HL-60 (cell line): ENCODE results near the gene ARL6IP1.

Source experiments
- DNase-seq, 2 experiments: peaks; one replicate each; pipeline ENCODE4 v3.0.0-alpha.2; 2010 to 2020; ENCODE audit warnings: low read depth in 1 of 2, low spot score in 1 of 2
- H3K27ac ChIP-seq: fragments of 250-450 bp; sonication (Bioruptor Pico); replicated peaks from 2 replicates; pipeline ENCODE4 v1.5.1; 2020; ENCODE audit warnings: mild to moderate bottlenecking, moderate library complexity
- H3K27me3 ChIP-seq: fragments of 250-450 bp; sonication (Bioruptor Pico); 2 replicates; pipeline ENCODE4 v1.5.1; 2021; ENCODE audit warnings: mild to moderate bottlenecking, moderate library complexity; ENCODE audit not compliant: insufficient read depth, poor library complexity, severe bottlenecking
- H3K4me3 ChIP-seq: replicated peaks from 2 replicates; pipeline ENCODE4 v1.5.1; 2011; ENCODE audit warnings: mild to moderate bottlenecking, control low read depth, low read length; ENCODE audit not compliant: insufficient read depth
- CTCF ChIP-seq: IDR thresholded peaks from one replicate; pipeline ENCODE4 v1.5.1; 2011; ENCODE audit warnings: low read length, control low read depth, inconsistent platforms; ENCODE audit not compliant: insufficient read depth
- GABPA ChIP-seq: IDR thresholded peaks from 2 replicates; pipeline ENCODE4 v1.6.1; 2012; ENCODE audit warnings: low read depth
- POLR2AphosphoS5 ChIP-seq: IDR thresholded peaks from 2 replicates; pipeline ENCODE4 v1.6.1; 2012; ENCODE audit warnings: low read depth
- SPI1 ChIP-seq: IDR thresholded peaks from 2 replicates; pipeline ENCODE4 v1.6.1; 2012; ENCODE audit warnings: low read depth, mild to moderate bottlenecking, borderline replicate concordance
- TF ChIP-seq, protein P1 (sequence below): IDR thresholded peaks from 2 replicates; pipeline ENCODE4 v1.6.1; 2012; ENCODE audit warnings: low read depth; ENCODE audit not compliant: insufficient replicate concordance

The ARL6IP1 gene

DNA sequence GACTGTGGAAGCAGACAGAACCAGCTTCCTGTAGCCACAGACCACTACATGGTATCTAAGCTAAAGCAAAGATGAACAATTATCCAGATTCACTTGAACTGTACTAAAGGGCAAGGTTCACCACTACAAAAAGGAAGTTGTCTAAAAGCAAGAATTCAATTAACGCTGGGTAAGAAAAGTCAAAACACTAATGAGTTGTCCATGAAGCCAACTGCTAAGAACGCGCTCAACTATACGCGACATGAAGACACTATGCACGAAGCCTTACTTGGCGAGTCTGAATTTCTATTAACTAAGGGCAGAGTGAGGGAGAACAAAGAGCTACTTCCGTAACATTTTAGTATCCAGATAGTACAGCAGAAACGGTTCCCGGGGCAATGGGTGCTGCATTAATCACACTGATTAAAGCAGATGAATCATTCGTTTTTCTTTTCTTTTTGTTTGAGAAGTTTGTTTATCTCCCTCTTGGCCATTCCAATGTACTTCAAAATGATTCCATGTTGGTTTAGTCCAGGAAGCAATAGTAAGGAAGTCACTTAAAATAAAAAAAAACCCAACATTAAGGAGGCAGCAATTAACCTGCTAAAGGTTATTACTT, 8.4 kb downstream of the ARL6IP1 start:
- no peak for DNase-seq
- TF ChIP-seq, protein P1, sequence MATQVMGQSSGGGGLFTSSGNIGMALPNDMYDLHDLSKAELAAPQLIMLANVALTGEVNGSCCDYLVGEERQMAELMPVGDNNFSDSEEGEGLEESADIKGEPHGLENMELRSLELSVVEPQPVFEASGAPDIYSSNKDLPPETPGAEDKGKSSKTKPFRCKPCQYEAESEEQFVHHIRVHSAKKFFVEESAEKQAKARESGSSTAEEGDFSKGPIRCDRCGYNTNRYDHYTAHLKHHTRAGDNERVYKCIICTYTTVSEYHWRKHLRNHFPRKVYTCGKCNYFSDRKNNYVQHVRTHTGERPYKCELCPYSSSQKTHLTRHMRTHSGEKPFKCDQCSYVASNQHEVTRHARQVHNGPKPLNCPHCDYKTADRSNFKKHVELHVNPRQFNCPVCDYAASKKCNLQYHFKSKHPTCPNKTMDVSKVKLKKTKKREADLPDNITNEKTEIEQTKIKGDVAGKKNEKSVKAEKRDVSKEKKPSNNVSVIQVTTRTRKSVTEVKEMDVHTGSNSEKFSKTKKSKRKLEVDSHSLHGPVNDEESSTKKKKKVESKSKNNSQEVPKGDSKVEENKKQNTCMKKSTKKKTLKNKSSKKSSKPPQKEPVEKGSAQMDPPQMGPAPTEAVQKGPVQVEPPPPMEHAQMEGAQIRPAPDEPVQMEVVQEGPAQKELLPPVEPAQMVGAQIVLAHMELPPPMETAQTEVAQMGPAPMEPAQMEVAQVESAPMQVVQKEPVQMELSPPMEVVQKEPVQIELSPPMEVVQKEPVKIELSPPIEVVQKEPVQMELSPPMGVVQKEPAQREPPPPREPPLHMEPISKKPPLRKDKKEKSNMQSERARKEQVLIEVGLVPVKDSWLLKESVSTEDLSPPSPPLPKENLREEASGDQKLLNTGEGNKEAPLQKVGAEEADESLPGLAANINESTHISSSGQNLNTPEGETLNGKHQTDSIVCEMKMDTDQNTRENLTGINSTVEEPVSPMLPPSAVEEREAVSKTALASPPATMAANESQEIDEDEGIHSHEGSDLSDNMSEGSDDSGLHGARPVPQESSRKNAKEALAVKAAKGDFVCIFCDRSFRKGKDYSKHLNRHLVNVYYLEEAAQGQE = no peak
- Histone ChIP-seq H3K27me3 (no peaks in the 10 kb centered on the region), H3K4me3 (no peak overlapping the region), H3K27ac (no peak overlapping the region)

DNA sequence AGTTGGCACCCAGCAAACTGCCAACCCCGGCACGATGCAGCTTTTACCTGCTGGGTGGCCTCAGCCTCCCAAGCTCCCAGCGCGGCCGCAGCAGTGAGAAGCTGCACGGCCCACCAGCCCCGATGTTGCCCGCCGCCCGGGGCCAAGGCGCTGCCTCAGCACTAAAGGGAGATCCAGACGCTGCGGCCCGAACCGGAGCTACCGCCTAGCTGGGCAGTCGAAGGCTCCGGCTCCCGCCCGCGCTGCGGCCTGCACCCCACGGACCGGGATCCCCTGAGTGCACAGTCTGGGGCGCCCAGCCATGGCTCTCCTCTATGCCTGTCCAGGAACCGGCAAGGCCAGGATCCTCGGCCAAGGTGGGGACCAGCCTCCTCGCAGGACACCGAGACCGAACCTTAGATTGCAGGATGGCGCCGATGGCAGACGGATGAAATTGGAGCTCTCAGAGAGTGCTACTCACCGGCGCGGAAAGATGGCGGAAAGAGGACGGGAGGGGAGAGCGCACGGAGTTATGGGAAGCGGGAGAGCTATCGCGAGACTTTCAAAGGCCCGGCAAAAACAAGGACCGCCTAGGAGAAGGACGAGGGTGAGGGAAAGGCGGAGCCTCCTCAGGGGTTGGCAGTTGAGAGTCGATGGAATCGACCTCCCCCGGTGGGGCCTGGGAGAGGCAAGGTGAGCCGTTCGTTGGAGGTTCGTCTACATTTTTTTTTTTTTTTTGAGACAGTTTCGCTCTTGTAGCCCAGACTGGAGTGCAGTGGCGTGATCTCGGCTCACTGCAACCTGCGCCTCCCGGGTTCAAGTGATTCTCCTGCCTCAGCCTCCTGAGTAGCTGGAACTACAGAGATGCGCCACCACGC, 11.3 kb downstream of the ARL6IP1 start, which contains the start of gene RPS15A:
RPS15A (minus strand) TSS at position 485 of the 857 bp plus-strand sequence. CDS start 1,221 bp downstream, outside the sequence.
- peak; percentile 96 to 97 for DNase-seq
- H3K4me3 ChIP-seq = peak within 1 kb of the TSS; percentile 76
- TF ChIP-seq, protein P1 = peak; percentile 83
- TF ChIP-seq GABPA (no peak), POLR2AphosphoS5 (peak; percentile 99), CTCF (no peak)
- H3K27me3 ChIP-seq = no peaks in the 10 kb centered on the region
- H3K27ac ChIP-seq = peak within 1 kb of the TSS; percentile 93

DNA sequence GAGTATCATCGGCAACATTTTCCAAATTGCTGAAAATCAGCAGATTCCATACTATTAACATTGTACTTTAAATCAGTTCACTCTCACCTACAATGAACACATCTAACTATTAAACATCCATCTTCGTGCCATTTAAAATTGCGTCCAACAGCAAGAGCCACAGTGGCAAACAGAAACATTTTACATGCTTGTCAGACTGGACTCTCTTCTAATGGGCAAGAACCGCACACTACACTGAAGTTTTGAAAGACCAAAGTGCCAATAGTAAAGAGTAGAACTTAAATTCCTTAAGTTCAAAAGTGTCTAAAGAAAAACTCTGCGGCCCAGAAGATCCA, 11.9 kb downstream of the ARL6IP1 start:
- Histone ChIP-seq H3K27me3 (no peaks in the 10 kb centered on the region), H3K4me3 (peak overlapping the region; percentile 76), H3K27ac (peak overlapping the region; percentile 93)
- no peak for DNase-seq
- TF ChIP-seq POLR2AphosphoS5 (no peak), CTCF (no peak)

GRCh38 chr16:18788828-18789514, 12.4 kb downstream of the ARL6IP1 start:
- Histone ChIP-seq H3K4me3 (peak overlapping the region; percentile 76), H3K27me3 (no peaks in the 10 kb centered on the region), H3K27ac (peak overlapping the region; percentile 93)
- no peak for DNase-seq
- TF ChIP-seq SPI1 (no peak), POLR2AphosphoS5 (0 out of 2 replicates have a peak, but pooled peaks have one; percentile 21), CTCF (no peak), GABPA (no peak)
- TF ChIP-seq, protein P1 = no peak
